PC-9 (cell line): ENCODE results near the gene HNRNPLL.

Experiments
- EZH2 ChIP-seq: fragments of 200-600 bp; sonication (generic); IDR thresholded peaks from 2 replicates; pipeline ENCODE4 v1.8.0; 2017; ENCODE audit warnings: antibody characterized with exemption, low read depth
- TF ChIP-seq, protein P1 (sequence below): fragments of 200-600 bp; sonication (generic); conservative IDR thresholded peaks from 2 replicates; pipeline ENCODE4 v1.6.1; 2017; ENCODE audit warnings: mixed run types, antibody characterized with exemption, mild to moderate bottlenecking, moderate library complexity

DNA sequence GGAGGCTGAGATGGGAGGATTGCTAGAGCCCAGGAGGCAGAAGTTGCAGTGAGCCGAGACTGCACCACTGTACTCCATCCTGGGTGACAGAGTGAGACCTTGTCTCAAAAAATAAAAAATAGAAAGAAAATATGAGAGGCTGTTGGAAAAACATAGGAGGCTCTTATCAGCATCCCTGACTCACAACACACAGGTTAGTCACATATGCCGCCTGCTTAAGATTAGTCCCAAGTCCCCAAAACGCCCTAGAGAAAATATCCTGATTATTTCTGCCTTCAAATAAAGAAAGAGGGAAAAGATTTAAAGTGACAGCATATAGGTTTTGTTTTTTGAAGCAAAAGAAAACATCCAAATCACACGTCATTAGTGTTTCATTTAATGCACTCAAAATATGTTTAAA is 33.3 kb upstream of the HNRNPLL start:
- TF ChIP-seq, protein P1, sequence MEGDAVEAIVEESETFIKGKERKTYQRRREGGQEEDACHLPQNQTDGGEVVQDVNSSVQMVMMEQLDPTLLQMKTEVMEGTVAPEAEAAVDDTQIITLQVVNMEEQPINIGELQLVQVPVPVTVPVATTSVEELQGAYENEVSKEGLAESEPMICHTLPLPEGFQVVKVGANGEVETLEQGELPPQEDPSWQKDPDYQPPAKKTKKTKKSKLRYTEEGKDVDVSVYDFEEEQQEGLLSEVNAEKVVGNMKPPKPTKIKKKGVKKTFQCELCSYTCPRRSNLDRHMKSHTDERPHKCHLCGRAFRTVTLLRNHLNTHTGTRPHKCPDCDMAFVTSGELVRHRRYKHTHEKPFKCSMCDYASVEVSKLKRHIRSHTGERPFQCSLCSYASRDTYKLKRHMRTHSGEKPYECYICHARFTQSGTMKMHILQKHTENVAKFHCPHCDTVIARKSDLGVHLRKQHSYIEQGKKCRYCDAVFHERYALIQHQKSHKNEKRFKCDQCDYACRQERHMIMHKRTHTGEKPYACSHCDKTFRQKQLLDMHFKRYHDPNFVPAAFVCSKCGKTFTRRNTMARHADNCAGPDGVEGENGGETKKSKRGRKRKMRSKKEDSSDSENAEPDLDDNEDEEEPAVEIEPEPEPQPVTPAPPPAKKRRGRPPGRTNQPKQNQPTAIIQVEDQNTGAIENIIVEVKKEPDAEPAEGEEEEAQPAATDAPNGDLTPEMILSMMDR = no peak
- TF ChIP-seq EZH2 = no peak
